Measurements from ENCODE around the gene MYF5. TPM values are rescaled to one million over a fixed set of nuclear protein-coding genes. Genes with fewer than 3 reads are reported as not detected.

MYF5 gene
- total and polyA plus RNA-seq, 2 of the 4 experiments (the other 2 are of a cell fraction): not detected

- no peaks in the 10 kb centered on the region for H3K9me3 ChIP-seq (ENCODE audit: control insufficient read depth, insufficient read depth, low read length)
- CTCF ChIA-PET: interaction anchor here (1.0 kb wide), 1 partner anchor 567 kb away, joined by 3 read pairs; no protein-coding TSS in a partner anchor
- H3K27ac ChIP-seq (ENCODE audit: insufficient read depth, low read length): no peak overlapping the region
- DNase-seq (peak; percentile 30), ATAC-seq (ENCODE audit: low read depth) (no peak)
- intact Hi-C loops (cut with micrococcal nuclease): loop anchor here (2.0 to 10.0 kb wide), 4 partner anchors 175 to 1207 kb away; partner anchors contain the start of gene LIN7A
- no peak overlapping the region; the same call in 1 of the 2 replicates for H3K23ac ChIP-seq (ENCODE audit: low read depth, low read length)
- H2AK5ac ChIP-seq (ENCODE audit: low read depth, low read length): no peak overlapping the region; the same call in 1 of the 2 replicates
- BruUV-seq (replicated peaks): no TSS peak
- dilution Hi-C loops (cut with HindIII; ENCODE audit: low sequenced_read_pairs, unreplicated experiment): no loop called here
- H3K14ac ChIP-seq (replicated peaks; ENCODE audit: low read depth, low read length): no peak overlapping the region
- no peak overlapping the region for H4K91ac ChIP-seq (ENCODE audit: insufficient read depth, low read depth, low read length)
- H2BK120ac ChIP-seq (ENCODE audit: low read depth, low read length): no peak overlapping the region
- no peak overlapping the region for H2AFZ ChIP-seq (replicated peaks; ENCODE audit: low read length, poor library complexity)
- no CpG with 5 or more reads among the region's 5 CpGs for WGBS, 2 experiments (ENCODE audit: extremely low coverage in 2 of 2, insufficient read length in 1 of 2)
- H3K27me3 ChIP-seq (ENCODE audit: control insufficient read depth, insufficient read depth, low read length): no peaks in the 10 kb centered on the region
- H3K18ac ChIP-seq (ENCODE audit: low read depth, low read length): no peak overlapping the region
- H3K9ac ChIP-seq (ENCODE audit: low read depth, low read length): no peak overlapping the region
- no peaks in the 10 kb centered on the region for H3K36me3 ChIP-seq (ENCODE audit: control insufficient read depth, insufficient read depth, low read length)
- no peaks in the 10 kb centered on the region for H3K79me1 ChIP-seq (ENCODE audit: low read depth in 1 of 2, low read length in 2 of 2)
- TF ChIP-seq SMC3 (IDR thresholded peaks at IDR 0.05; ENCODE audit: low read depth, low read length) (no peak), CTCF (conservative IDR thresholded peaks at IDR 0.05; ENCODE audit: low read depth, low read length) (no peak), CEBPB (IDR thresholded peaks at IDR 0.05; ENCODE audit: low read depth, low read length) (peak; percentile 42; the same call in 1 of the 2 replicates), MAZ (IDR thresholded peaks at IDR 0.05; ENCODE audit: borderline replicate concordance, low read depth, low read length) (no peak)
- no peaks in the 10 kb centered on the region for H3K9me1 ChIP-seq (ENCODE audit: insufficient read depth, low read length)
- no peak overlapping the region for H3K56ac ChIP-seq (ENCODE audit: extremely low read depth, insufficient read depth, low read length)
- H2AK9ac ChIP-seq (replicated peaks; ENCODE audit: low read depth, low read length, poor library complexity): no peak overlapping the region
- H3K4ac ChIP-seq (ENCODE audit: low read depth, low read length): no peak overlapping the region
- no peak overlapping the region for H3K4me2 ChIP-seq (ENCODE audit: low read depth, low read length)
- peak overlapping the region; percentile 13 for H2BK5ac ChIP-seq (ENCODE audit: low read depth, low read length, poor library complexity, severe bottlenecking)
- H2BK20ac ChIP-seq (ENCODE audit: low read depth, low read length): no peak overlapping the region
- POLR2A ChIA-PET (ENCODE audit: unreplicated experiment): no interaction called here
- peaks cover 2% of the 10 kb centered on the region; the same call in 1 of the 2 replicates for H3K4me1 ChIP-seq (ENCODE audit: control insufficient read depth, insufficient read depth, low read length)
- H4K20me1 ChIP-seq (ENCODE audit: insufficient read depth, low read length): no peaks in the 10 kb centered on the region
- no peak overlapping the region for H4K5ac ChIP-seq (ENCODE audit: low read depth, low read length)
- H3K4me3 ChIP-seq (ENCODE audit: insufficient read depth, low read depth, low read length): no peak overlapping the region
- in situ Hi-C loops (cut with MboI; ENCODE audit: low sequenced_read_pairs): loop anchor here (10.0 to 25.0 kb wide), 2 partner anchors 347 to 550 kb away; no protein-coding TSS in a partner anchor
- no peak overlapping the region; a peak in 1 of 4 replicates for H4K8ac ChIP-seq (ENCODE audit: low read depth in 2 of 2, low read length in 2 of 2)
- no peak overlapping the region for H2BK15ac ChIP-seq (ENCODE audit: low read depth, low read length)
Measured at GRCh38 chr12:80761838-80762237, 45.1 kb downstream of the MYF5 start.
